ENCODE results near the gene SPC24.

DNA sequence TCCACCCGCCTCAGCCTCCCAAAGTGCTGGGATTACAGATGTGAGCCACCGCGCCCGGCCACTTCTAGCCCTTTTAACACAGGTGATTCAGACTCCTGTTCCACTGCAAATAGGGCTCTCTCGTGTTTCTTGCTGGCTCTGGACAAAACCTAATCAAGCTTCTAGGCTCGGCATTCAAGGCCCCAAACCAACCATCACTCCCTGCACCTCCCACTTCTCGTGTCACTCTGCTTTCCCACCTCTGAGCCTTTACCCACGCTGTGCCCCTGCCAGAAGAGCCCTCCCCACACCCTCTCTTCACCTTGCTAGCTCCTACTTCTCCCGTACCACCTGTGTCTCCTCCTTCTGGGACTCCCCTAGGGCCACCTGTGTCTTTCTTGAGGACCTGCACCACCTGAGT is 22.0 kb upstream of the SPC24 start:
- TF ChIP-seq POLR2AphosphoS5 (IDR thresholded peaks at IDR 0.05; ENCODE audit: borderline replicate concordance, low read depth, low read length) (no peak), EZH2 (IDR thresholded peaks at IDR 0.05) (no peak)

Data from SK-N-MC (cell line).